Lung (tissue), 12 donors: ENCODE data around the gene TRAPPC12. TPM values are rescaled to one million over a fixed set of nuclear protein-coding genes. Genes with fewer than 3 reads are reported as not detected.

Experiments
- ATAC-seq: fragments of 200-7000 bp; cut with Tn5 transposase; one replicate; pipeline ENCODE4 v1.9.1; 2020; ENCODE audit warnings: moderate number of reproducible peaks; ENCODE audit not compliant: insufficient read depth, low FRiP score
- DNase-seq, 3 donors: peaks; one replicate each; pipeline ENCODE4 v3.0.0-alpha.2; 2013 to 2017
- H3K27ac ChIP-seq, 2 donors: one replicate each; pipeline ENCODE4 v1.5.1; 2013; ENCODE audit warnings: mild to moderate bottlenecking in 2 of 2, moderate library complexity in 2 of 2, control low read depth in 1 of 2, inconsistent platforms in 1 of 2, low read depth in 1 of 2, low read length in 1 of 2
- H3K27me3 ChIP-seq, 3 donors: one replicate each; pipeline ENCODE4 v1.5.1; 2013; ENCODE audit warnings: low read length in 2 of 3; ENCODE audit not compliant: control insufficient read depth in 3 of 3, insufficient read depth in 3 of 3
- H3K36me3 ChIP-seq, 4 donors: one replicate each; pipeline ENCODE4 v1.5.1; 2013; ENCODE audit warnings: low read length in 4 of 4, mild to moderate bottlenecking in 1 of 4, moderate library complexity in 1 of 4; ENCODE audit not compliant: control insufficient read depth in 4 of 4, insufficient read depth in 4 of 4
- H3K4me1 ChIP-seq, 5 donors: one replicate each; pipeline ENCODE4 v1.5.1; 2013; ENCODE audit warnings: low read length in 5 of 5, mild to moderate bottlenecking in 2 of 5, moderate library complexity in 1 of 5; ENCODE audit not compliant: control insufficient read depth in 5 of 5, insufficient read depth in 5 of 5
- H3K4me3 ChIP-seq: one replicate; pipeline ENCODE4 v1.5.1; 2013; ENCODE audit warnings: mild to moderate bottlenecking, control low read depth, moderate library complexity
- H3K9ac ChIP-seq, 2 donors: one replicate each; pipeline ENCODE4 v1.5.1; 2013; ENCODE audit warnings: low read length in 2 of 2, control low read depth in 1 of 2; ENCODE audit not compliant: insufficient read depth in 1 of 2
- H3K9me3 ChIP-seq, 4 donors: one replicate each; pipeline ENCODE4 v1.5.1; 2013; ENCODE audit warnings: low read length in 3 of 4, mild to moderate bottlenecking in 1 of 4, moderate library complexity in 1 of 4; ENCODE audit not compliant: control insufficient read depth in 4 of 4, insufficient read depth in 3 of 4
- CTCF ChIP-seq: IDR thresholded peaks from 2 replicates; pipeline ENCODE4 v1.5.1; 2012; ENCODE audit warnings: mild to moderate bottlenecking; ENCODE audit errors: control extremely low read depth, extremely low read depth
- WGBS, 2 donors: extraction: QIAGEN DNeasy Blood & Tissue Kit; methylation state at CpG; one replicate each; pipeline ENCODE4 v1.1.7; 2013; 5-methylcytosine and 5-hydroxymethylcytosine counted together
- polyA plus RNA-seq, 2 donors: library from polyadenylated mRNA; stranded (reverse); fragments of 200-250 nt; gene quantifications; one replicate each; pipeline ENCODE4 v1.2.1, GENCODE V29; 2013
- total RNA-seq, 2 donors: library from RNA; depleted of rRNA in 1 of 2; stranded (reverse); fragments of >200 nt in 1 of 2; gene quantifications; one replicate each; pipeline ENCODE4 v1.2.1, GENCODE V29; 2014 to 2021
- donor health status: control.
- donor health status: control.
- donor health status: Bipolar disorder and iron deficiency.
- donor health status: healthy.
- donor health status: DM: yes; HTN: yes; CAD: no.

Gene TRAPPC12
- total and polyA plus RNA-seq, 4 donors = 49.9 to 117 (median 91.0) TPM

DNA sequence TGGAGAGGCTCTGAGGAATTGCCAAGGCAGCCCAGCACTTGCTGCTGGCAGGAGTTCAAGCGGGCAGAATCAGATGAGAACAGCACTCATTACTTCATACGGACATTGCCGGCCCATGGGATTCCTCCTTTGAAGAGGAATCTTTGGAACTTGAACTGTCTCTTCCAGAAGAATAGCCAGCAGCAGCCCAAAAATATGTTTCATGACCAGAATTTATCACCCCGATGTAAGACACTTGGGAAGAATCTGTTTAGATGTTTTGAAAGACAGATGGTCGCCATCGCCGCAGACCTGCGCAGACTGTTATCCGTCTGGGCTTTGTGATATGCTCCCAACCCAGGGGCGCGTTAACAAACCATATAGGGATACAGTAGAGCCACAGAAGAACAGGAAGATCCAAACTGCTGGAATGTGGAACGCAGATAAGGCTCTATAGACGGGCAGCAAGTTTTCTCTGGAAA lies 143.5 kb downstream of the TRAPPC12 start:
- Histone ChIP-seq H3K4me3 (no peak overlapping the region), H3K27me3 (no peaks in the 10 kb centered on the region), H3K4me1 (peaks cover 8 to 31% (median 16%) of the 10 kb centered on the region in 5 donors), H3K36me3 (peaks cover 0 to 9% (median 0%) of the 10 kb centered on the region in 4 donors), H3K27ac (peak overlapping the region; percentile 48 to 82), H3K9ac (no peak overlapping the region), H3K9me3 (peaks cover 0 to 3% (median 0%) of the 10 kb centered on the region in 4 donors)
- ATAC-seq (no peak), DNase-seq (peak in 2 of 3 donors; percentile 32 to 47)
- no peak for TF ChIP-seq CTCF
- WGBS, 2 donors = 45 to 79% methylated on average over 13 of the region's 13 CpGs

DNA sequence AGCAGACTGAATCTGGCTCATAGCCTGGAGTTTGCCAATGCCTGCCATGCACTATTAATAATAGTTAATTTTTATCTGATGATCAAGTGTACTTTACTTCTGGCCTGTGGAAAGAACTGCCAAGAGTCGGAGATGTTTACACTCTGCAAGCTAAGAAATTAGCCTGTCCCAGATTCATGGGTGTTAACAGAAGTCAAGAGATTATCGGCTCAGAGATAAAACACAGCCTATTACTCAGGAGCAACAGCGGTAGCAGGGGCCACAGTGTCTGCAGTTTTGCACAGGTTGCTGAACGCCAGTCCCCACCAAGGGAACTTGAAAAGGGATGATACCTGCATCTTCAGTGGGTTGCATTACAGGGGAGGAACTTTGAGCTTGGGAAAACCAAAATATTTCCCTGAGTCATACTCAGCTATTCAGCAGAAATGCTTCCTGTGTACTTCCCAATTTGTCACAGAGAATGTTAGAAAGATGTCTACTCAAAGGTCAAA lies 144.1 kb downstream of the TRAPPC12 start:
- Histone ChIP-seq H3K4me1 (peaks cover 8 to 28% (median 15%) of the 10 kb centered on the region in 5 donors), H3K9ac (no peak overlapping the region), H3K27me3 (no peaks in the 10 kb centered on the region), H3K27ac (peak overlapping the region; percentile 42 to 82), H3K4me3 (no peak overlapping the region), H3K36me3 (peaks cover 0 to 10% (median 0%) of the 10 kb centered on the region in 4 donors), H3K9me3 (peaks cover 0 to 4% (median 0%) of the 10 kb centered on the region in 4 donors)
- no peak for TF ChIP-seq CTCF
- 35 to 54% methylated on average over 4 of the region's 4 CpGs for WGBS, 2 donors
- ATAC-seq (no peak), DNase-seq (peak in 1 of 3 donors; percentile 8)

DNA sequence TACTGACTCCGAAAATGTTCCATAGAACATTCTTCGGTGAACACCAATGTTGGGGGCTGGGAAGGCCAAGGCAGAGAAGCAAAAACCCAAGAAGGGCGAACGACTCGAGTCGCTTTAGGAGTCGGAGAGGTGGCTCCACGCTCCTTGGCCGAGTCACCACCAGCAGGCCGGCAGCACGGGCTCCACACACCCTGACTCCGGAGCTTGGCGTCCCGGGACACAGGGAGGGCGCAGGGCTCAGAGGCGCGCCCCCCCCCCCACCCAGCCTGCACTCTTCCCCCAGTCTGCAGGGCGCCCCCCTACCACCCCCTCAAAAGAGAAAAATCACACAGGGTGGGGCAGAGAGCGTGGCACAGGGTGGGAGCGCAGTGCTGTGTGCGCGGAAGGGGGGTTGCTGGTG lies 147.4 kb downstream of the TRAPPC12 start:
- WGBS, 2 donors = 93 to 96% methylated on average over 16 to 22 of the region's 22 CpGs
- DNase-seq = no peak
- H3K9ac ChIP-seq = no peak overlapping the region

More for the DNA sequence above, 147.4 kb downstream of the TRAPPC12 start:
- ATAC-seq = no peak
- Histone ChIP-seq H3K27ac (no peak overlapping the region), H3K4me3 (no peak overlapping the region), H3K27me3 (no peaks in the 10 kb centered on the region), H3K4me1 (peaks cover 3 to 17% (median 15%) of the 10 kb centered on the region in 5 donors), H3K36me3 (peaks cover 0 to 10% (median 0%) of the 10 kb centered on the region in 4 donors), H3K9me3 (peaks cover 0 to 4% (median 0%) of the 10 kb centered on the region in 4 donors)
- TF ChIP-seq CTCF = no peak
